GM19099 (cell line): ENCODE data around the gene VSTM2B.

Experiments
- POLR2A ChIP-seq: IDR thresholded peaks from 3 replicates; pipeline ENCODE4 v1.6.1; 2011; ENCODE audit warnings: low read depth; ENCODE audit not compliant: insufficient read length; ENCODE audit errors: extremely low read depth

The VSTM2B gene

DNA sequence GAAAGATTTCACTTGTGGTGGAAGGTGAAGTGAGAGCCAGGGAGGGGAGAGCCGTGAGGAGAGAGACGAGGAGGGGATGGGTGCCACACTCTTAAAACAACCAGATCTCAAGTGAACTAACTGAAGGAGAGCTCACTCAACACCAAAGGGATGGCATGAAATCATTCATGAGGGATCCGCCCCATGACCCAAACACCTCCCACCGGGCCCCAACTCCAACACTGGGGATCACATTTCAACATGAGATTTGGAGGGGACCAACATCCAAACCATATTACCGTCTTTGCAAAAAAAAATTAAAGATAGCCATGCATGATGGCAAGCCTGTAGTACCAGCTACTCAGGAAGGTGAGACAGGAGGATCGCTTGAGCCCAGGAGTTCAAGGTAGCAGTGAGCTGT, 45.4 kb downstream of the VSTM2B start:
- TF ChIP-seq POLR2A, result no peak

DNA sequence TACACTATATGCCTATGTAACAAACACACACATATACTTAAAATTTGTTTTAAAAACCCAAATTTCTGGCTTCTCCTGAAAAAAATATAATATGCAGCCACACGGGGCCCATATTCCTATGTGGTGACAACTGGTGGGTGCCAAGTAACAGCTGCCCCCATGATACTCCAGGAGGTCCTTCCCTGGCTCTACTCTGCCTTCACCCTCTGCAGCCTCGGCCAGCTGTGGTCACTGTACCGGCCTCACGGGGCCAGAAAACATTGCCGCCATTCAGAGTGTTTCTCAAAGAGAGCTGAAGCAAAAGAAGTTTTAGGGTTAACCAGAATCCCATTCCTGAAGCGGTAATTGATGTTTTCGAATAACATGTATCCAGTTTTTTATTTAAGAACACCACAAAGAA, 47.7 kb downstream of the VSTM2B start:
- no peak for TF ChIP-seq POLR2A

DNA sequence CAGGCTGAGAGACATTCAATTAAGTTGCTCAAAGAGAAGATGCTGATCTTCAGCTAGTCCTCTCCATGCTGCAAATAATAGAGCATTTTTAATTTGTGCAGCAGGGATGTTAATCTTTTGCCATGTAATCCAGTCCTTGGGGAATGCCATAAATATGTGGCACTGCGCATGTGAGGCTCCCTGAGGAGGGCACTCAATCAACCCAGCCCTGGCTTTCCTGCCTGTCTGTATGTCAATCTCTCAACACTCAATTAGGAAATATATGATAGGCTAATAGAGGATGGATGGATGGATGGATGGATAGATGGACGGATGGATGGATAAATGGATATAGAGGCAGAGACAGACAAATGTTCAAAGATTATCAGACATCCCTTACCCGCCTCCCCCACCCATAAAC, 48.7 kb downstream of the VSTM2B start:
- no peak for TF ChIP-seq POLR2A

DNA sequence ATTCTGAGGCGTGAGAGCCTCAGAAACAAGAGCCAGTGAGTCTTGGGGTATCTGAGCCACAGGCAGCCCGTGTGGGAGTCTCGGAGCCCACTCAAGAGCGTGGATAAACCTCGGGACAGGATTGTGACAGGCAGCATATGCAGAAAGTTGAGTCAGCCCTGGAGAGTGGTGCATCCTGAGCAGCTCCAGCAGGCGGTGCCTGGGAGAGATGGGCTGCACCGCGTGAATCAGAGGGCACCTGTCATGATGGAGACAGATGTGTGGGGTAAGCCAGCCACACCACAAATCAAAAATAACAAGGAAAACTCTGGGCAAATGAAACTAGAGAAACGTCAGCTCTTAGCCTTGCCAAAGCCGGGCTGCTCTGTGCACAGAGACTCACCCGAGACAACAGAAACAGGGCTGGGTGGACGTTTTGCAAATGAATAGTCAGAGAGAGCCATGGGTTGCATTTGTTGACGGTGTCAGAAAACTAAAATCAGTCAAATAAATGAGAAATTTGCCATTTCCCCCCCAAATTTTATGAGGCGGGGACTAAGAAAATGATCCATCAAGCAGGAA, 50.3 kb downstream of the VSTM2B start:
- TF ChIP-seq POLR2A, result no peak

DNA sequence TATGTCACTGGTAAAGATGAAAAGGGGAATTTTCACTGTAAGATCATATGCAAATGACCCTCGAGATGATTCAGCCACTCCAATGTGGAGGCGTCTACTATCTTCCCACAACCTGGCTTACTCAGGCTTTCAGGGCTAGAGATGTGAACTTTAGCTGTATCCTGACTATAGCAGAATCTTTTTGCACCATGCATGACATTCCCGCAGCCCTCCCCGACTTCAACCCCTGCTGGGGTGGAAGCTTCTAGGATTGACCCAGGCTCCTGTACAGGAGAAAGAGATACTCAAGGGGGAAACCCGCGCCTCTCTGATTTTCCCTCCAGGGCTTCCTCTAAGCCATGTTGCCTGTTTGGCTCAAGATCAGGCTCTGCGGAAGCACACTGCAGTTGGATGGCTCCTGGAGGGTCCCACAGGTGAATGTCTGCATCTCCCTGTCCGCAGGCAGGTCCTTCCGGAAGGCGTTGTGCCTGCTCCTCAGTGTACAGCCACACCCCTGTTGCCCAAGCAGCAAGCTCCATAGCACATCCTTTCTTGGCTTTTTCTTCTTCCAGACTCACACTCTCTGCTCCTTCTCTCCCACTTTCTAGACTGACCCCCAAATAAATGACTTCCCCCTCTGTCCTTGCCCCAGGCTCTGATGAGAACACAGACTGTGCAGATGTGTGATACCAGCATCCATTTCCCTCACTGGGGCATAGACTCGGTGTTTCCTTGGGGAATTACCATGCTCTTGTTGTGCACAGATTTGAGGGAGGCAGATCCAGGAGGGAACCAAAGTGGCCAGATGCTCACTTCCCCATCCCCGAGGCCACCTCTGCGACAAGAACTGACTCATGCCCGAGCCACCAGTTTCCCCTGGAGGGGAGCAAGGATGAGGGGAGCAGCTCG, 51.2 kb downstream of the VSTM2B start:
- no peak for TF ChIP-seq POLR2A

DNA sequence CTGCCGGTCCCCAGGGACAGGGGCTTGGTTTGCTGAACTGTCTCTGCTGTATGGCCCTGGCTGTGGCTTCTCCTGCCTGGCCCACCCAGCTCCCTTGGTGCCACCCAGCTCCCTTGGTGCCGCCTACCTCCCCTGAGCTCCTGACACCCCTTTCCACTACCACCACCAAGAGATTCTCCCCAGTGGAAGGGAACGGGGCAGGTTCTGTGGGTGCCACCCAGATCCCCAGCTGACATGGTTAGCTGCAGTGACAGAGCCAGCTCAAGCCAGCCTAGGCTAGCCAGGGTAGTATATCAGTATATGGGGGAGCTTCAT, 51.8 kb downstream of the VSTM2B start:
- TF ChIP-seq POLR2A, result no peak

DNA sequence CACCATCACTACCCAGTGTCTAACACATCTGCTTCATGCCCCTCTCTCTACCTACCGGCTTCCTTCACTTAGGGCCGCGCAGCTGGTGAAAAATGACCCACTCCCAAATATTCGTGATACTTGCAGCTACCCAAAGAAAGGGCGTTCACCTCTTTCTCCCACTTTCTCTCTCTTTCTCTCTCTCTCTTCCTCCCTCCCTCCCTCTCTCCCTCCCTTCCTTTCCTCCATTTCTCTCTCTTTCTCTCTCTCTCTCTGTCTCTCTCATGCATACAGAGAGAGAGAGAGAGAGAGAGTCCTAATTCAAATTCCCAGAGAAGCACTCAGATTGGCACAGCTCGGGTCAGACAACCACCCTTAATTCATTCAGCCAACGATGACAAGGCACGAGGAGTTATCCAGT, 52.6 kb downstream of the VSTM2B start:
- no peak for TF ChIP-seq POLR2A

DNA sequence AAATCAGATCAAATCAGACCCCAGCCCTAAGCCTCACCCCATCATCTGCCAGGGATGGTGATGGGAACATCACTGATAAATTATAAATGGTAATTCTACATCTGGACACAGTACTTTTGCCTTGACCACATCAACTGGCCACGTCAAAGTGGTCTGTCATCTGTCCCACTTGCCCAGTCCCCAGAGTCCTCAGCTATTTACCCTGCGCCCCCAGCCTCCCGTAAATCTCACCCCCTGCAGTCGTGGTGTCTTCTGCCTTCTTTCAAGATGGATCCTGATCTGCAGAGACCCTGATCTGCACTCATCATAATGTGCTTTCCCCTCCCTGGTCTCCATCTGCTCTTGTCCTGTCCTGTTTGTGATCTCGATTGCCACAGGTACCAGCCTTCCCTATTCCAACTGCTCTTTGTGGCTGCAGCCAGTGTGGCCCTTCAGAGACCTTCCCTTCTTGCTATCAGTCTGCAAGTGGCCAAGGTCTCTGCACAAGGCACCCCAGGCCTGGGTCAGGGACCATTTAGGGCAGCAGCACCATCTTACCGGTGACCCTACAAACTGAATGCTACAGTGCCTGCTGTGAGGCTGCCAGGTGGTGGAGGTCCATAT, 53.6 kb downstream of the VSTM2B start:
- no peak for TF ChIP-seq POLR2A

DNA sequence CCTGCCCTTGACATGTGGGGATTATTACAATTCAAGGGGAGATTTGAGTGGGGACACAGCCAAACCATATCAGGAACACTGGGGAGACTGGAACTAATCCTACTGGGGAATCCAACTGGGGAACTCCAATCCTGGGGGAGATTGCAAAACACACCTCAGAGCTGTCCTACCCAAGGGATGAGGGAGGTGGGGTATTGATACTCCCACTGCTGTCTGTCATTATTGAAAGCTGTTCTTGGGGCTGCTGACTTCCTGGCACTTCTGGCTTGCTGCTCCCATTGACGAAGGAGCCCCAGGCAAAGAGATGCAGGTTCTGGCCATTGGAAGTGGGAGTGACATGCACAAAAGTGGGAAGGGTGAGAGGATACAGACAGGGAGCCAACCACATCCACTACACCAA, 55.6 kb downstream of the VSTM2B start:
- TF ChIP-seq POLR2A, result no peak

DNA sequence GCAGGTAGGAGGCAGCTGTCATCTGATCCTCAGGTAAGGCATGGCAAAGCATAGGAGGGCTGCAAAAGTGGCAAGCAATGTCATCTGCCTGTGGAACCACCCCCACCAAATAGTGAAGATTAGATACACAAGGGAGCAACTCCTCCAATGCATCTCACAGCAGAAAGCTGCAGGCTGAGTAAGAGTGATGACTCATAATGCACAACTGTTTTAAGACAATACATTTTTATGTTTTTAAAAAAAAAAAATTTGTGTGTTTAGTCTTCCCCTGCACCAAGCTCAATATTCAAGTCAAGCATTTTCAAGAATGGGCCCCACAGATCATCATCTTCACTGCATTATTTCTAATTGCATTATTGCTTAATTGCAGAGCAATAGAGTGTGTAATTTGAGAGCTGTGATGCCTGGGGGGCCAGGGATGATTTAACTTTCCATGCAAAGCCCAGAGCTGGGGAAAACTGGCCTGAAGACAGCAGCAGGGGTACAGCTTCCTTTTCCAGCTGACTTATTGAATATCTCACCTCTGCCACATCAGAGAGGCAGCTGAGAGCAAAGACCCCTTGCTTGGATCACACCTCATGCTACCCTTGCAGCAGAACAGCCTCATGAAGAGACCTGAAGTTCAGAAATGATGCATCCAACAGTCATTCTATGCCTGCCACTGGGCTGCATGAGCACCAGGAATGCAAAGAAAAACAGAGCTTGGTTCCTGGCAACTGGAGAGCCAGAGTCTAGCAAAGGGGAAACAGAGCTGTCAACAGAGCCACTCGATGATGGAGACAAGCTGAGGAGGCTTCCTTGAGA, 57.6 kb downstream of the VSTM2B start:
- no peak for TF ChIP-seq POLR2A

DNA sequence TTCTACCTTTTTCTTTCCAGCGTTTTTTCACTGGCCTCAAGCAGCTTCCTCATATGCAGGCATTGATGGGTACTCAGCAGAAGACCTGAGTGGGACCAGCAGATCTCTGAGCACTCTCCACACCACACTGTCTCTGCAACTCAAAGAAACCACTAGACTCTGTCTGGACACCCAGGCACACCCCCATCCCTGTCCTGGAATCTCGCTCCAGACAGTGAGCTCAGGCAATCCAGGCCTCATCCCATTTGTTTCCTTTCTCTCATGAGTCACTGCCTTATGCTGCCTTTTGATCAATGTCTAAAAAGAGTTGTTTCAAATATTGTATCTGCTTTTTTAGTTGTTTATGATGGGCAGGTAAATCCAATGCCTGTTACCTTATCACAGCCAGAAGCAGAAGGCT, 60.6 kb downstream of the VSTM2B start:
- no peak for TF ChIP-seq POLR2A

DNA sequence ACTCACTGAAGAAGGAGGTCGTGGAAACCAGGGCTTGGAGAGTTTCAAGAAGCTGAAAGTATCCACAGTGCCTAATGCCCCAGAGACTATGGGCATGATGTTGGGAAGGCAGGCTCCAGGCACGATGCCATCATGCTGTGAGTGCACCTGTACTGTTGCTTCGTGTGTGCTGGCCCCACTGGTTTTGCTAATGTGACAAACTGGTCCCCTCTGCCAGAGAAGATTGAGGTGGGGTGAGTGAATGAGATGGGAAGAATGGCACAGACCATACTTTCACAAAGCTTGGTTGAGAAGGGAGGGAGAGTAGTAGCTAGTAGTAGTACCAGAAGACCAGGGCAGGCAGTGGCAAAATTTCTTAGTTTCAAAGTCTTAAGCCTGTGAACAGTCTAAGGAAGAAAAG, 61.3 kb downstream of the VSTM2B start:
- TF ChIP-seq POLR2A, result no peak

DNA sequence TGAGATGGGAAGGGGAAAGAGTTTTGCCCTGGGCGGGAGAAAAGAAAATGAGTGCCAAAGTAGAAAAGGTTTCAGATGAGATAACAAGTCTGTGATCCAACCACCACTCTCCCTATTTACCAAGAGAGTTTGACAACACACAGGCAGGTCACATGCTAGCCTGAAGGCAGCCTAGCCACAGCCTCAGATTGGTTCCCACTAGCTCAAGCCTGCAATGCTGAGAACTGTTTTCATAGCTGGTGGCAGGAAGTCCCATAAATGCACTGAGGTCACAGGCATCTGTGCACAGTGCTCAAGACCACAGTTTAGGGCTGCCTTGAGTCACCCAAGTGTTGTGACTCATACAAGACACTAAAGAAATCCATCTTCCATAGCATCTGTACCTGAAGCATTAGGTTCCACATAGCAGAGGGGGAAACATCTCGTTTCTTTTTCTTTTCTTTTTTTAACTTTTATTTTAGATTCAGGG, 61.8 kb downstream of the VSTM2B start:
- TF ChIP-seq POLR2A, result no peak

DNA sequence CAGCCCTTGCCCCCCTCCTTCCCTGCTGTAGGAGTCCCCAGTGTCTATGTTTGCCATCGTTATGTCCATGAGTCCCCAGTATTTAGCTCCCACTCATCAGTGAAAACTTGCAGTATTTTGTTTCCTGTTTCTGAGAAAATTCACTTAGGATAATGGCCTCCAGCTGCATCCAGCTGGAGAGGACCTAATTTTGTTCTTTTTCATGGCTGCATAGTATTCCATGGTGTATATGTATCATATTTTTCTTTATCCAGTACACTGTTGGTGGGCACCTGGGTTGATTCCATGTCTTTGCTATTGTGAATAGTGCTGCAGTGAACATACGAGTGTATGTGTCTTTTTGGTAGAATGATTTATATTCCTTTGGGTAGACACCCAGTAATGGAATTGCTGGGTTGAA, 62.3 kb downstream of the VSTM2B start:
- TF ChIP-seq POLR2A, result no peak

DNA sequence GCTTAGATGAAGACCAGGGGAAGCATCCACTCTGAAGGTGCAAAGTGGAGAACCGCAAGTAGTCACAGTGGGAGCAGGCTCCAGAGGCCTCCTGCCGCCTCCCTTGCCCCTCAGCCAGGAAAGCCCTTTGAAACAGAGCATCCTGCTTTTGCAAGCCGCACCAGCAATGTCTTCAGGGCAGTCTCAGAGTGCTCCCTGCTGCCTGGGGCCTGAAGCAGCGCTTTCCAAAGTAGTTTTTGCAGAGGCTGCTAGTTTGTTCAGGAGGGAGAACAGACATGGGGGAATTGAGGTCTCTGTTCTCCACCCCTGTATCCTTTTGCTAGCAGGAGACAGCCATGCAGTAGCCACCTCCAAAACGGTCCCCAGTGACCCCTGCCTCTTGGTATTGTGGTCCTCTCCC, 64.5 kb downstream of the VSTM2B start:
- no peak for TF ChIP-seq POLR2A
